Endothelial cell (in vitro differentiated cells): ENCODE data around the gene LCP2. TPM values are rescaled to one million over a fixed set of nuclear protein-coding genes. Genes with fewer than 3 reads are reported as not detected.

Experiments
- DNase-seq: peaks from one replicate; pipeline ENCODE4 v3.0.0; 2021; ENCODE audit warnings: low spot score
- H3K27ac Mint-ChIP-seq: one replicate; pipeline ENCODE4 v1.8.0; 2021; ENCODE audit warnings: mixed read lengths, inconsistent platforms; ENCODE audit not compliant: unreplicated experiment
- H3K27me3 Mint-ChIP-seq: one replicate; pipeline ENCODE4 v1.8.0; 2021; ENCODE audit warnings: mild to moderate bottlenecking, moderate library complexity, mixed read lengths, inconsistent platforms; ENCODE audit not compliant: unreplicated experiment
- H3K36me3 Mint-ChIP-seq: one replicate; pipeline ENCODE4 v1.8.0; 2021; ENCODE audit warnings: mild to moderate bottlenecking, low read depth, mixed read lengths, inconsistent platforms; ENCODE audit not compliant: unreplicated experiment
- H3K4me1 Mint-ChIP-seq: one replicate; pipeline ENCODE4 v1.8.0; 2021; ENCODE audit warnings: mild to moderate bottlenecking, mixed read lengths, inconsistent platforms; ENCODE audit not compliant: unreplicated experiment
- H3K4me3 Mint-ChIP-seq: one replicate; pipeline ENCODE4 v1.8.0; 2021; ENCODE audit warnings: mild to moderate bottlenecking, mixed read lengths, inconsistent platforms; ENCODE audit not compliant: unreplicated experiment
- H3K9me3 Mint-ChIP-seq: one replicate; pipeline ENCODE4 v1.8.0; 2021; ENCODE audit warnings: mixed read lengths, inconsistent platforms; ENCODE audit not compliant: unreplicated experiment
- total RNA-seq: library from RNA; stranded (reverse); fragmentation: NEBNext Ultra II Directional; extraction: Animal tissue kit (Norgen Biotek cat#: 25700); gene quantifications from one replicate; pipeline ENCODE4 v1.2.1, GENCODE V29; 2021; ENCODE audit not compliant: unreplicated experiment
- TF ChIP-seq, protein P1 (sequence below): fragments of 200-600 bp; sonication (generic); IDR thresholded peaks from one replicate; pipeline ENCODE4 v1.5.0; 2021; ENCODE audit warnings: antibody characterized with exemption; ENCODE audit not compliant: unreplicated experiment

The LCP2 gene
- total RNA-seq, 1 donor from 2014 or later: 13.8 TPM

DNA sequence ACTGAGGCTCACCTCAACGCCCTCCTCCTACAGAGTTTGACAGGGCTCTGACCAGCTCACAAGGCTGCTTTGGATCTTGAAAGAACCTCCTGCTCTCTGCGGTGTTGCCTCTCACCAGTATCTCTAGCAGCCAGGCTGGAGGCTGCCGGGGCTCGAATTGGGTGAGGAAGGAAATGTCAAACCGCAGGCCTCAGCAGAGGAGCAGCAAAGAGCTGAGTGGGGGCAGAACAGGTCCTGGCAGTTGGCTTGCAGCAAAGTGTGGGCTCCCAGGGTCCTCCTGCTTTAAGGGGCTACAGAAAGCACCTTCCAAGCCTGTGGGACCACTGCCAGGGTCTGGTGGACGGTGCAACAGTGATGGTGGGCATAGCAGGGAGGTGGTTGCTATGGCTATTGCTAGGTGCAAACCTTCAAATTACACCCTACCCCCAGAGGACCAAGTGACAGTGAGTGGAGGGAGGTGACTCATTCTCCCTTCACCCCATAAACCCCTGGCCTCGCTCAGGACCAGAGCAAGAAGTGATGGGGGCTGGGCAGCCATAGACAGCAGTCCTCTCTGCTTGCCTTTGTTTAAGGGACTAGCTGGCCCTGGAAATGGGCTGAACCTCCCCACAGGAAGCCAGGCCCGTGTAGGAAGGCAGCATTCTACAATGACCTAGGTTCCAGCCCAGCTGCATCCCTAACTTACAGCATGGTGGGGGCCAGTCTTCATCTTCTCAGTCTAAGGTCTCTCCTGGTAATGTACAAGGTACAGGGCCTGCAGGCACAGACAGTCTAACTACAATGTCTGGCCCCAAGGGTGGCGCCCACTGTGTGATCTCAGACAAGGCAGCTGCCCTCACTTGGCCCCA, 18.7 kb downstream of the LCP2 start:
- DNase-seq: peak; percentile 46

DNA sequence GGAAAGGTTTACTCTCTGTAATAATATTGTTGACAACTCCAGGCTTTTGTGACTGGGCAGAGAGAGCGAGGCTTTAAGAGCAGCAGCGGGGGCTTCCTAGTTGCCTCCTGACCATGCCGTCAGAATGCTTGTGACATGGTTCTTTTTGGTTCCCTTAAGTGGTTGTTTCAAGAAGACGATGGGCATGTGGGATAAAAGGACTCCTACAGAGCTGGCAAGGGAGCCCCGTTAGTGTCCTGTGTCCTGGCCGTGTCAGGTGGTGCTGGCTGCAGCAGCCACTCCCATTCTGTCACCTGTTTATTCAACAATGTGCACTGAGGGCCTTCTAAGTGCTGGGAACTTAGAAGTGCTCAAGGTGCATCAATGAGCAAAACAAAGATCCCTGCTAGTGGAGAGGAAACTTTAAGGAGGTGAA, 19.7 kb downstream of the LCP2 start:
- Mint-ChIP-seq H3K9me3 (no peaks in the 10 kb centered on the region), H3K27me3 (peaks cover 11% of the 10 kb centered on the region), H3K27ac (peak overlapping the region; percentile 61), H3K4me1 (peaks cover 41% of the 10 kb centered on the region), H3K4me3 (no peak overlapping the region), H3K36me3 (peaks cover 16% of the 10 kb centered on the region)
- TF ChIP-seq, protein P1, sequence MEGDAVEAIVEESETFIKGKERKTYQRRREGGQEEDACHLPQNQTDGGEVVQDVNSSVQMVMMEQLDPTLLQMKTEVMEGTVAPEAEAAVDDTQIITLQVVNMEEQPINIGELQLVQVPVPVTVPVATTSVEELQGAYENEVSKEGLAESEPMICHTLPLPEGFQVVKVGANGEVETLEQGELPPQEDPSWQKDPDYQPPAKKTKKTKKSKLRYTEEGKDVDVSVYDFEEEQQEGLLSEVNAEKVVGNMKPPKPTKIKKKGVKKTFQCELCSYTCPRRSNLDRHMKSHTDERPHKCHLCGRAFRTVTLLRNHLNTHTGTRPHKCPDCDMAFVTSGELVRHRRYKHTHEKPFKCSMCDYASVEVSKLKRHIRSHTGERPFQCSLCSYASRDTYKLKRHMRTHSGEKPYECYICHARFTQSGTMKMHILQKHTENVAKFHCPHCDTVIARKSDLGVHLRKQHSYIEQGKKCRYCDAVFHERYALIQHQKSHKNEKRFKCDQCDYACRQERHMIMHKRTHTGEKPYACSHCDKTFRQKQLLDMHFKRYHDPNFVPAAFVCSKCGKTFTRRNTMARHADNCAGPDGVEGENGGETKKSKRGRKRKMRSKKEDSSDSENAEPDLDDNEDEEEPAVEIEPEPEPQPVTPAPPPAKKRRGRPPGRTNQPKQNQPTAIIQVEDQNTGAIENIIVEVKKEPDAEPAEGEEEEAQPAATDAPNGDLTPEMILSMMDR: no peak
- no peak for DNase-seq

More for the DNA sequence above, 18.7 kb downstream of the LCP2 start:
- H3K4me3 Mint-ChIP-seq: peak overlapping the region; percentile 37
- H3K9me3 Mint-ChIP-seq: peaks cover 6% of the 10 kb centered on the region
- peak overlapping the region; percentile 82 for H3K27ac Mint-ChIP-seq
- TF ChIP-seq, protein P1: no peak
- peaks cover 41% of the 10 kb centered on the region for H3K4me1 Mint-ChIP-seq
- peaks cover 11% of the 10 kb centered on the region for H3K27me3 Mint-ChIP-seq
- peaks cover 25% of the 10 kb centered on the region for H3K36me3 Mint-ChIP-seq

GRCh38 chr5:170276140-170276539, 21.4 kb downstream of the LCP2 start:
- TF ChIP-seq, protein P1: no peak
- no peak overlapping the region for H3K27ac Mint-ChIP-seq

DNA sequence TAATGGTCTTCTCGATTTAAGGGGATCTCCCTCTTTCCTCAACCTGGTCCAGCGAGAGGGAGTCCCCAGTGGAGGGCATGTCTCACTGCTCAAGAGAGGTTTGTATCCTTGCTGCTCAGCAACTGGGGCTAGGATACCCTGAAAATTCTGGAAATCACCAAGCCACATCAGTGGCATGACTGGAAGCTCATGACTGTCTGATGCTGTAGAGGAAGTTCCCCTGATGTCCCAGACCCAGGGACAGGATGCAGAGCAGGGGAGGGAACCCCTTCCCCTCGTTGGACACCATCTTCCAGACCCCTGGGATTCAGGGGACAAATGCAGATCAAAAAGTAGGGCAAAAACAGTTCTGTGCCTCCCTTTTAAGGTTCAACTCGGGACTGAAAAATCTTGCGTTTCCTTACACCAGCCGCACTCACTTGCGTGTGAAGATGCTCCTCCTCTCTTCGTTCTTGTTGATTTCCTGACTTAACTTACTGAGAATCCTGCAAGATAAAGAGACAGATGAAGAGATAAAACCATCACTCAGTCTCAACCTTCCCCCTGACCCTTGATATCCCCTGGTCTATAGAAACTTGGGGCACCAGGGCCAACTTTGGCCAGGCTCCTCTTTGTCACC, 22.1 kb downstream of the LCP2 start:
- H3K27ac Mint-ChIP-seq: no peak overlapping the region
- peaks cover 41% of the 10 kb centered on the region for H3K4me1 Mint-ChIP-seq
- H3K36me3 Mint-ChIP-seq: peaks cover 7% of the 10 kb centered on the region
- TF ChIP-seq, protein P1: no peak
- no peaks in the 10 kb centered on the region for H3K9me3 Mint-ChIP-seq
- no peak for DNase-seq
- no peak overlapping the region for H3K4me3 Mint-ChIP-seq
- peaks cover 11% of the 10 kb centered on the region for H3K27me3 Mint-ChIP-seq

More at GRCh38 chr5:170276140-170276539, 21.4 kb downstream of the LCP2 start:
- Mint-ChIP-seq H3K9me3 (no peaks in the 10 kb centered on the region), H3K27me3 (peaks cover 11% of the 10 kb centered on the region), H3K36me3 (peaks cover 7% of the 10 kb centered on the region), H3K4me1 (peaks cover 41% of the 10 kb centered on the region), H3K4me3 (no peak overlapping the region)
- DNase-seq: no peak
